NOMO-1 treated with dmso at 0.1 percent for 144 hours (cell line): ENCODE results near the gene THOC2.
"Not testable (repeated sequence)": the region's sequence is repeated elsewhere in the genome, so short reads cannot be mapped to it uniquely, and the experiment has no call there.

Source experiments
- DNase-seq: peaks from one replicate; lab custom pipeline; 2025; ENCODE audit not compliant: unreplicated experiment; lab: John Stamatoyannopoulos, UW

THOC2 gene

DNA sequence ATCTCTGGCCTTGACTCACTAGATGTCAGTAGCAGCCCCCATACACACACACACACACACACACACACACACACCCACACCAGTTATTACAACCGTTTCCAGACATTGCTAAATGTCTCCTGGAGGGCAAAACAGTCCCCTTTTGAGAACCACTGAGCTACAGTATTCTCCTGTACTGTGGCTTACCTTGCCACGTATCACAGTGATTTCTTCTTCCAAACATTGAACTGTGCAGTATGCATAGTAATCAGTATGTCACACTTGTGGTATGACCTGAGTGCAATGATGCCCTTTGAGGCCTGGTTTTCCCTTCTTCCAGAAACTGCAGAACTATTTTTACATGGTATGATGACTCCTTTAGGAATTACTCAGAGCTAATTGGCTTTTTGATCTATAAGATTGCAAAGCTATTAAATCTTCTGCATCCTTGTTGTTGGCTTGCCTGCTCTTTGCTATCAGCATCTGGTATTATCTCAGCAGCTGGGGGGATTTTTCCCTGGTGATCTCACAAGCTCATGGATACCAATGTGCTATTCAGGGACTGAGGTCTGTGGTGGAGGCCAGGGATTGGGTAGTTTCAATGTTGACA is 3.6 kb upstream of the THOC2 start:
- no peak for DNase-seq

DNA sequence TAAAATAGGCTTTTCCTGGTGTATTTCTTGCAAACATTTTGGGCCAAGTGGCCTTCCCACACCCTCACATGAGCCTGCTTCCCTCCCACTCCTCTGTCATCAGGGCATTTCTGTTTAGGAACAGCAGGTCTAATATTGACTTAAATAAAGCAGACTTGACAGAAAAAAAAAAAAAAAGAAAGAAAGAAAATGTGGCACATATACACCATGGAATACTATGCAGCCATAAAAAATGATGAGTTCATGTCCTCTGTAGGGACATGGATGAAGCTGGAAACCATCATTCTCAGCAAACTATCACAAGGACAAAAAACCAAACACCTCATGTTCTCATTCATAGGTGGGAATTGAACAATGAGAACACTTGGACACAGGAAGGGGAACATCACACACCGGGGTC is 2.3 kb upstream of the THOC2 start:
- DNase-seq: not testable (repeated sequence)

DNA sequence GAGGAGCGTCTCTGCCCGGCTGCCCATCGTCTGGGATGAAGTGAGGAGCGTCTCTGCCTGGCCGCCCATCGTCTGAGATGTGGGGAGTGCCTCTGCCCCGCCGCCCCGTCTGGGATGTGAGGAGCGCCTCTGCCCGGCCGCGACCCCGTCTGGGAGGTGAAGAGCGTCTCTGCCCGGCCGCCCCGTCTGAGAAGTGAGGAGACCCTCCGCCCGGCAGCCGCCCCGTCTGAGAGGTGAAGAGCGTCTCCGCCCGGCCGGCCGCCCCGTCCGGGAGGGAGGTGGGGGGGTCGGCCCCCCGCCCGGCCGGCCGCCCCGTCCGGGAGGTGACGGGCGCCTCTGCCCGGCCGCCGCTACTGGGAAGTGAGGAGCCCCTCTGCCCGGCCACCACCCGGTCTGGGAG is 1.2 kb upstream of the THOC2 start:
- not testable (repeated sequence) for DNase-seq

DNA sequence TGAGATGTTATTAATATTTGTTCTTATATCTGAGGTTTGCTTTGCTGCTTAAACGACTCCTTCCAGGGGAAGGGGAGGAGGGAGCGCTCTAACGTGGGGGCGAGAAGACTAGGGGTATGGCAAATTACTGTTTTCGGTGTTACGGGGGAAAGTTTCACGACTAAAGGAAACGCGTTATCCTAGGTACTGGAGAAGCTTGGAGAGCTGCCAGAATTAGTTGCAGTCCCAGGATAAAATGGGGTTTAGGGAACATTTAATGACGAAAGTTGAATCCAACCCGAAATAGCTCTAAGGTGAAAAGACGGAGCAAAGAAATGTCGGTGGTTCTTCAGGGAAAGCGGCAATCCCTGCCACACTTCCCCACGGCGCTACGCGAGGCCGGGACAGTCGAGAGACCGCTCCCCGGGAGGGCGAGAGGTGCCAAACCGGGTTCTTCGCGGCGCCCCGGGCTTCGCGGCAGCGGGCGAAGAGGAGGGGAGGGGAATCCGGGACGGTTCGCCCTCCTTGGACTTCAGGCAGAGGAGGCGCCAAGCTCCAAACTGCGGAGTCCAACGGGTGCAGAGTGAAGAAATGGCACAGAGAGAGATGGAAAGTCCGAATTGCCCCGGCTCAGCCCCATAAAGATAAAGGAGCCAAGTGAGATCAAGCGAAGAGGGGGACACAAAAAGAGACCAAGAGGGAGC is 724 bp downstream of the THOC2 start:
- no peak for DNase-seq

DNA sequence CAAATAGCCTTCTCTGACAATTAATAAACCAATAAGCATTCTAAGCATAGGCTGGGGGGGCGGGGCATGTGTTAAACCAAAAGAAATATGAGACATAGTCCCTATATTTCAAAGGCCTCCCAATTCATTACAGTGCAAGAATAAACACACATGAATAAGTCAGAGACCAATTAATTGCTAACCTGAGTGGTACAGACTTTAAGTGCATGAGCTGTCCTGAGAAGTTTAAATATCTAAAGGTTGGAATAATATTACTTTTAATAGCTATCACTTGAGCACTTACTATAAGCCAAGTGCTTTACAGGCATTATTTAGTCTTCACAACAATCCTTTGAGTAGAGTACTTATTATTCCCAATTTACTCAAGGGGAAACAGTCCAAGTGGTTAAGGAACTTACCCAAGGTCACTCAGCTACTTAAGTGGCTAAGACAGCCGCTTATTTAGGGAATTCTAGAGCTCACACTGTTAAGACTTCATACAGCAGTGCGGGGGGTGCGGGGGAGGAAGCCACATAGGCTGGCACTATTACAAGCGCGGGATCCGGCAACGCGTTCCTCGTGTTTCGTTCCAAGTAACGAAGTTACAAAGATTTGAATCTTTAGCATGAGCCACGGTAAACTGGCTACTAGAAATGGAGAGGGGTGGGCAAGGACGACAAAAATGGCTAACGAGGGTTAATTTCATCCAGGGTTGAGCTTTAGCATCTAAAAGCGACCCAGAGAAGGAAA is 1.4 kb downstream of the THOC2 start:
- DNase-seq: no peak

DNA sequence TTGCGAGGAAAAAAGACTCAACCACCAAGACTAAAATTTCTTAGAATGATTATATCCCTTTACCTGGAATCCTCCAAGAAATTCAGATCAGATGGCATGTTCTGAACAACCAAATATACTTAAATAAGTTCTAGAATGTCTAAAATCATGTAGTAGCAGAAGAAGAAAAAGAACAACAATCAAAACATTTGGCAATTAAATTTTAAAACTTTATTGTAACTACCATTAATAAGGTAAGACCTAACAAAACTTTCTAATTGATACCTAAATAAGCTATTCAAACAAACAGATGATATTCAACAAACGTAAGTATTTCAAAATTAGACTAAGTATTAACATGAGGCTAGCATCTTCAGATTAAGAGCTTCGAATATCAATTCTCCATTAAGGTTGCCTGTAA is 4.3 kb downstream of the THOC2 start:
- DNase-seq: no peak

DNA sequence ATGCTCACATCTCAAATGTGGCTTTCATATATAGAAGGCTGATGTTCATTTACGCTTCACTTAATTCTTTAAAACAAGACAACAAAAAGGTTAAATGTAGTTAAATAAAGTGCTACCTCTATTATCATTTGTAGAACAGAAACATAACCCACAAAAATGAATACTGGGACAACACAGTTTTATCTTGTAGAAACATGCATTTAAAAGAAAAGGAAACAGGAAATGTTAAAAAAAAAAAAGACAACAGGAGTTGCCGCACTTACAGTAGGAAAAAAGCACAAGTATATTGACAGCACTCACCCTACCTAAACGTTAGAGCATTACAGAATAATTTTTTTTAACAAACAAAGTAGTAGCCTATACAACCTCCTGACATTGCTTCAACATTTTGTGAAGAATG is 4.8 kb downstream of the THOC2 start:
- no peak for DNase-seq

DNA sequence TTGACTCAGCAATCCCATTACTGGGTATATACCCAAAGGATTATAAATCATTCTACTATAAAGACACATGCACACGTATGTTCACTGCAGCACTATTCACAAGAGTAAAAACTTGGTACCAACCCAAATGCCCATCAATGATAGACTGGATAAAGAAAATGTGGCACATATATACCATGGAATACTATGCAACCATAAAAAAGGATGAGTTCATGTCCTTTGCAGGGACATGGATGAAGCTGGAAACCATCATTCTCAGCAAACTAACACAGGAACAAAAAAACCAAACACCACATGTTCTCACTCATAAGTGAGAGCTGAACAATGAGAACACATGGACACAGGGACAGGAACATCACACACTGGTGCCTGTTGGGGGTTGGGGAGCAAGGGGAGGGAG is 10.7 kb downstream of the THOC2 start:
- DNase-seq: not testable (repeated sequence)

DNA sequence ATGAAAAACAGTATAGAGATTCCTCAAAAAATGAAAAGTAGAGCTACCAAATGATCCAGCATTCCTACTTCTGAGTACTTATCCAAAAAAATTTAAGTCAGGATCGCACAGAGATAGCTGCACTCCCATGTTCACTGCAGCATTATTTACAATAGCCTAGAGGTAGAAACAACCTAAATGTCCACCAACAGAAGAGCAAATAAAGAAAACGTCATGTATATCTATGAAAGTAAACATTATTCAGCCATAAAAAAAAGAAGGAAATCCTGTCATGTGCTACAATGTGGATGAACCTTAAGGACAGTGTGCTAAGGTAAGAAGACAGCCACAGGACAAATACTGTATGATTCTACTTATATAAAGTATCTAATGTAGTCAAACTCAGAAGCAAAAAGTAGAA is 12.4 kb downstream of the THOC2 start:
- no peak for DNase-seq

DNA sequence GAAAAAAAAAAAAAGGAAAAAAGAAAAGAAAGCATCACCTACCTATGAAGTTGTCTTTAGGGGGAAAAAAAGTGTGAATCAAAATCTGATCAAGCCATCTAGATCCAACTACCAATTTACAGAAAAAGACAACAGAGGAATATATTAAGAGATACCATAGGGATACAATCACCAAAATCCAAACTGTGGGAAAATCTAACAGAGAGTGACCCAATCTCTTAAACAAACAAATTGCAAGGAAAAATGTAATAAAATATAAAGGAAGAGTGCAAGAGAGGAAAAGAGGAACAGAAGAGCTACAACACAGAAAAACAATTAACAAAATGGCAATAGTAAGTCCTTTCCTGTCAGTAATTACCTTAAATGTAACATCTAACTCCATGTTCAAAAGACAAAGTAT is 19.0 kb downstream of the THOC2 start:
- DNase-seq: no peak

DNA sequence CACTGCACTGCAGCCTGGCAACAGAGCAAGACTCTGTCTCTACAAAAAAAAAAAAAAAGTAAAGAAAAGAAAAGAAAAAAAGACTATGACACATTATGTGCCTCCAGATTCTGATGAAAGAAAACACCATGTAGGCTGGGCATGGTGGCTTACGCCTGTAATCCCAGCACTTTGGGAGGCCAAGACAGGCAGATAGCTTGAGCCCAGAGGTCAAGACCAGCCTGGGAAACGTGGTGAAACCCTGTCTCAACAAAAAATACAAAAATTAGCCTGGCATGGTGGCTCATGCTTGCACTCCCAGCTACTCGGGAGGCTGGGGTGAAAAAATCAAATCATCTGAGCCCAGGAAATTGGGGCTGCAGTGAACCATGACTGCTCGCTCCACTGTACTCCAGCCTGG is 19.4 kb downstream of the THOC2 start:
- DNase-seq: no peak

DNA sequence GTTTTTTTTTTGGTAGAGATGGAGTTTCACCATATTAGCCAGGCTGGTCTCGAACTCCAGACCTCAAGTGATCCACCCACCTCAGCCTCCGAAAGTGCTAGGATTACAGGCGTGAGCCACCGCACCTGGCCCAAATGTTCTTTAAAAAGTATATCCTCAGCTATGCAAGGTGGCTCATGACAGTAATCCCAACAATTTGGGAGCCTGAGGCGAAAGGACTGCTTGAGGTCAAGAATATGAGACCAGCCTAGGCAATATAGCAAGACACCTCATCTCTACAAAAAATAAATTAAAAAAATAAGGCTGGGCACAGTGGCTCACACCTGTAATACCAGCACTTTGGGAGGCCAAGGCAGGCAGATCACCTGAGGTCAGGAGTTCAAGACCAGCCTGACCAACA is 21.7 kb downstream of the THOC2 start:
- DNase-seq: not testable (repeated sequence)

DNA sequence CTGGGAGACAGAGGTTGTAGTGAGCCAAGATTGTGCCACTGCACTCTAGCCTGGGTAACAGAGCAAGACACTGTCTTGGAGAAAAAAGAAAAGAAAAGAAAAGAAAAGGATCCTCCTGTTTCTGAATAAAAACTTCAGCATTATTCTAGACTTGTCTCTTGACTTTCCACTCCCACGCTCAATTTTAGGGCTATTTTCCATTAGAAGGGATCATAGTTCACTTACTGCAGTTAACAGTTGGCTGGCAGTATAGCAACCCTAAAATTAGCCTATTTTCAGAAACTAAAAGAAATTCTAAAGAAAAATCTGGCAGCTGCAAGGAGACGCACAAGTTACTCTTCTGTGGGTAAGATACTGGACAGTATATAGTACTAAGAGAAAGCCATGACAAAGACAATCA is 28.1 kb downstream of the THOC2 start:
- no peak for DNase-seq

DNA sequence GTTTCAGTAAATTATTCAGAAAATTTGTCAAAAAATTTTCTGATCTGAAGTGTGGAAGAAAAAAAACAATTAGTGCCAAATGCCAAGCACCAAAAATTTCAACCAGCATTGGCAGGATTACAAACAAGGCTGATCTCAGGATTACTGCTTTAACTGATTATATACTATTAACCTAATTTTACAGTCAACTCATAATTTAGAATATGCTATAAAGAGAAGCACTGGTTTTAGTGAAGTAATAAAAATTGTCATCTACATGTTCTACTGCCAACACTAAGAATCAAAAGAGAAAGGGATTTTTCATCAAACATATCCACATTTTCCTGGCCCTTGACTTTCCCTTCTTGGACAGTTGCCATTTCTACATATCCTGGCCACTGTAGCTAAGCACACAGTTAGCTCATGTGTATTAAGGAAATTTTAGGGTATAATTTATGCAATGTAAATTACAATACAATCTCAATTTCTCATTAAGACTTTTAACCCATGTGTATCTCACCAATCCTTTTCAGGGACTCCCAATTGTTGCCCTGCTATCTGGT is 33.8 kb downstream of the THOC2 start:
- no peak for DNase-seq

DNA sequence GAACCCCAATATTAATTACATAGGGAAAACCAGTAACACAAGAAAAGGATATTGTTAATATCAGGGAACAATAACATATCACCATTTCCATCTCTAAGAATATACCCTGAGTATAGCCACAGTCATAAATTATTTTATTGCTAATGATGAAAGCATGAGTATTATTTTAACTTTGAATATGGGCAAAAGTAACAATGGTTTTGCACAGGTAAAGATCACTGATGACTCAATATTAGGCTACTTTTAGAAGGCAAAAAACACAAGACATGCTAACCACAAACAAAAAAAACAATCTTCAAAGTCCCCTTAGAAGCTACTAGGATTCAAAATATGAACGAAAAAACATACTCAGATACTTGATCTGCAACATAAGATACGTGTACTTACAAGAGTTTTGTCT is 36.5 kb downstream of the THOC2 start:
- no peak for DNase-seq

DNA sequence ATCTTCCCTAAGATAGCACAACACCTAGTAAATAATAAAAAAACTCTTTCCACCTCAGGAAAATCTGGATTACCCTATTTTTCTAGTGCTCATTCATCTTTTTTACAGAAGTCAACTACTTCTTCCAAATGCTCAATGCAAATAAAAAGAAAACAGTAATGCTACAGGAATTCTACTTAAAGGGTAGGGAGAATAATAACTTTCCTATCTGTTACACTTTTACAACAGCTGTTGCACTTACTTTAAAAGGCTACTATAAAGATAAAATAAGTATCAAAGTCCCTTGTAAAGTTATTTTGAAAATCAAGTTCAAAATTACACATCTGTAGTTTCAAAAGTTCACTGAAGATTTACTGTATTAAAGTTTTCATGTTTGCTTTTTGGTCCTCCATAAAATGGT is 37.6 kb downstream of the THOC2 start:
- DNase-seq: no peak

DNA sequence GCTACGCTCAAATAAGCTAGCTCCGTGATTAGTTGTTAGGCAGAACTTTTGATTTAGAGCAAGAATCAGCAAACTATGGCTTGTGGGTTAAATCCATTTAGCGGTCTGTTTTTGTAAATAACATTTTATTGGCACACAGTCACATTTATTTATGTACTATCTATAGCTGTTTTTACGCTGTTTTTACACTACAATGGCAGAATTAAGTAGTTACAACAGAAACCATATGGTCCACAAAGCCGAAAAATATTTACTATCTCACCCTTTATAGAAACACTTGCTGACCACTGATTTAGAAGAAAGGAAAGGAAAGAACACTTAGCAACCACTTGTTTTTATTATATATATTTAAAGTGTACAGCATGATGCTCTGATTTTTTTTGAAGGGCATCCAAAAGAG is 41.1 kb downstream of the THOC2 start:
- DNase-seq: no peak

DNA sequence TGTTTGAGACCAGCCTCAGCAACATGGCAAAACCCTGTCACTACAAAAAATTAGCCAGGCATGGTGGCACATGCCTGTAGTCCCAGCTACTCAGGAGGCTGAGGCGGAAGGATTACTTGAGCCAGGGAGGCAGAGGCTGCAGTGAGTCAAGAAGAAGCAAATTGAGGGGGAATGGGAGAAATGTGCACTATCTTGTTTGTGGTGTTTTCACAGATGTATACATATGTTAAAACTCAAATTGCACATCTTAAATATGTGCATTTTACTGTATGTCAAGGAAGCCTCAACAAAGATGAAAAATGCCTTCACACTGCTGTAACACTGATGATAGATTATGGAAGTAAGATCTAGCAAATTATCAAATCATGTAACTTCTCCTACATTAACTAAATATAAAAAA is 44.3 kb downstream of the THOC2 start:
- no peak for DNase-seq

DNA sequence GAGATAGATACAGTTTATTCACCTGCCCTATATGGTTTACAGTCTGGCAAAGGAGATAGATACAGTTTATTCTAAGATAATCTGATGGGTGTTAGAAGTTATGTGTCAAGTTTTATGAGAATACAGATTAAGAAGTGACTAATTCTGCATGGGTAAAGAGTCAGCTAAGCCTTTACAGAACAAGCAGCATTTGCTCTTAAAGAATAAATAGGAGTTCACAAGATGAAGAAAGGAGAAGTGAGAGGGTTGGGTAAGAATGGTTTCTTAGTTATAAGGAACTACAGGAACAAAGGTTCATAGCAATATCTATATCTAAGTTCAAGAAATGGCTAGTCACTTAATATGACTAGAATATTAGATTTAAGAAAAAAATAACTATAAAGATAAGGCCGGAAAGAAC is 47.6 kb downstream of the THOC2 start:
- peak; percentile 66 for DNase-seq

DNA sequence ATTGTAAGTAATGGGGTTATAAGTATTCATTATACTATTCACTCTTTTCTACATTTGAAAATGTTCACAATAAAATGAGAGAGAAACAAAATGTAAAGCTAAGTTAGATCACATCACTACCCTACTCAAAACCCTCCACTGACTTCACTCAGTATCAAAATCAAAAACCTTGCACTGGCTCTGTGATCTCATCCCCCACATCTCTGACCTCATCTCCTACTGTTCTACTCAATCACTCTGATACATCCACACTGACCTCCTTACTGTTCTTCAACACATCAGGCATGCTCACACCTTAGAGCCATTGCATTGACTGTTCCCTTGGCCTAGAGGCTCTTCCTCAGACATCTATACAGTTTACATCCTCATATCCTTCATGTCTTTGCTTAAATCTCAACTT is 50.7 kb downstream of the THOC2 start:
- DNase-seq: no peak

DNA sequence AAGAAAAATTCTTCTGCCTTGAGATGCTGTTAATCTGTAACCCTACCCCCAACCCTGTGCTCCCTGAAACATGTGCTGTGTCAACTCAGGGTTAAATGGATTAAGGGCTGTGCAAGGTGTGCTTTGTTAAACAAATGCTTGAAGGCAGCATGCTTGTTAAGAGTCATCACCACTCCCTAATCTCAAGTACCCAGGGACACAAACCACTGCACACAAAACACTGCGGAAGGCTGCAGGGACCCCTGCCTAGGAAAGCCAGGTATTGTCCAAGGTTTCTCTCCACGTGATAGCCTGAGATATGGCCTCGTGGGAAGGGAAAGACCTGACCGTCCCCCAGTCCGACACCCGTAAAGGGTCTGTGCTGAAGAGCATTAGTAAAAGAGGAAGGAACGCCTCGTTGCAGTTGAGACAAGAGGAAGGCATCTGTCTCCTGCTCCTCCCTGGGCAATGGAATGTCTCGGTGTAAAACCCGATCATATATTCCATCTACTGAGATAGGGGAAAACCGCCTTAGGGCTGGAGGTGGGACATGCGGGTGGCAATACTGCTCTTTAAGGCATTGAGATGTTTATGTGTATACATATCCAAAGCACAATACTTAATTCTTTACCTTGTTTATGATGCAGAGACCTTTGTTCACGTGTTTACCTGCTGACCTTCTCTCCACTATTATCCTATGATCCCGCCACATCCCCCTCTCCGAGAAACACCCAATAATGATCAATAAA is 53.0 kb downstream of the THOC2 start:
- DNase-seq: not testable (repeated sequence)

DNA sequence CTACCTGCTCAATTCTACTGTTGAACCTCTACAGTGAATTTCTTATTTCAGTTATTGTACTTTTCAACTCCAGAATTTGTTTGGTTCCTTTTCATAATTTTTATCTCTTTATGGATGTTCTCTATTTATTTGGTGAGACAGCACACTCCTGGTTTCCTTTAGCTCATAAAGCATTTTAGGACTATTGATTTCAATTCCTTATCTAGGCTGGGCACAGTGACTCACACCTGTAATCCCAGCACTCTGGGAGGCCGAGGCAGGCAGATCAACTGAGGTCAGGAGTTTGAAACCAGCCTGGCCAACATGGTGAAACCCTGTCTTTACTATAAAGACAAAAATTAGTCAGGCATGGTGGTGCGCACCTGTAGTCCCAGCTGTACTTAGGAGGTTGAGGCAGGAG is 57.7 kb downstream of the THOC2 start:
- DNase-seq: no peak
